HFF-Myc (cell line): ENCODE results near the gene ADAM19.

Experiments used
- DNase-seq: peaks from one replicate; pipeline ENCODE4 v3.0.0-alpha.2; 2011; ENCODE audit warnings: low read depth; ENCODE audit errors: extremely low read depth
- H3K4me3 ChIP-seq: replicated peaks from 2 replicates; pipeline ENCODE4 v1.5.1; 2011; ENCODE audit warnings: low read depth, mild to moderate bottlenecking, control low read depth, low read length
- CTCF ChIP-seq: IDR thresholded peaks from 2 replicates; pipeline ENCODE4 v1.5.1; 2012; ENCODE audit warnings: mild to moderate bottlenecking, low read depth, low read length, control low read depth; ENCODE audit errors: missing control alignments

ADAM19 gene

DNA sequence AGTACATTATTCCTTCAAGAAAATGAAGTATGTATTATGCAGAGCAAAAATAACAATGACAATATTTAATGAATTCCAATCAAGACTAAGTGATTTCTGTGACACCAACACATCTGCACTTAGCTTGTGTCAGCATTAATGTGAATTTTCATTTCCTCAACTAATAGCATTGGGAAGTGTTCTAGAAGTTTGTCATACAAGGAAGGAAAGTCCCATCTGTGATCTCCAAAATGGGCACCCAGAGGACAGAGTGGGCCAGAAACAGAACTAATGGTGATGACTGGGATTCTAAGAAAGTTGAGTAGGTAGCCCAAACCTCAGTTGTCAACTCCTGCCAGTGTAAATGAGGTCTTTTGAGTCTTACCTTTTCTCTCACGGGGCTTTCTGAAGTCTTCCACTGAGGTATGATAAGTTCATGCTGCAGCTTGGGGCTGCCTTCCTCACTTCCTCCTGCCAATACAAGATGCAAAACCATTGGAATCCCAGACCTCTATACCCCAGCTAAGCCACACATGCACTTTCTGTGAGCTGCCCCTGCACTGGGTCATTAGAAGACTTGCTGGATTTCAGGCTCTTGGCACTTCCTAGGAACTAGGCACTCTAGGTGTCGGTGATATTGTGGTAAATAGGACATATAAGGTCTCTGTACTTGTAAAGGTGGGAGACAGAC is 4.9 kb downstream of the ADAM19 start:
- no peak for DNase-seq
- no peak for TF ChIP-seq CTCF
- H3K4me3 ChIP-seq: no peak overlapping the region

- TF ChIP-seq CTCF: no peak
- no peak overlapping the region for H3K4me3 ChIP-seq
- no peak for DNase-seq
Measured at GRCh38 chr5:157568720-157569119, 6.9 kb downstream of the ADAM19 start.

DNA sequence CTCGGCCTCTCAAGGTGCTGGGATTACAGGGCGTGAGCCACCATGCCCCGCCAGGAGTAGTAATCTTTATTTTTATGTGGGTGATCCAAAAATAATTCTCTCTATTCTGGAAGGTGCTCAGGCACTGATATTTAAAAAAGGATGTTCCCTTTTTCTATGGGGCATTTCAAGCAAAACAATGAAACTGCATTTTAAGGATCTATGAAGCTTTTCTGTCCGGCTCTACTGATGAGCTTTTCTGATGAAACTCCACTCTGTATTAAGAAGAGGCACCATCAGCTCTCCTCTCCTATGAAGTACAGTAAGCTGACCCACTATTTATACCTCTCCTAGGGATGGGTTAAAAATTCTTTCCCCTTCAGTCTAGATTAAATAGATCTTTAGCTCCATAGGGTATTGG is 7.4 kb downstream of the ADAM19 start:
- no peak for DNase-seq
- no peak for TF ChIP-seq CTCF
- H3K4me3 ChIP-seq: no peak overlapping the region

DNA sequence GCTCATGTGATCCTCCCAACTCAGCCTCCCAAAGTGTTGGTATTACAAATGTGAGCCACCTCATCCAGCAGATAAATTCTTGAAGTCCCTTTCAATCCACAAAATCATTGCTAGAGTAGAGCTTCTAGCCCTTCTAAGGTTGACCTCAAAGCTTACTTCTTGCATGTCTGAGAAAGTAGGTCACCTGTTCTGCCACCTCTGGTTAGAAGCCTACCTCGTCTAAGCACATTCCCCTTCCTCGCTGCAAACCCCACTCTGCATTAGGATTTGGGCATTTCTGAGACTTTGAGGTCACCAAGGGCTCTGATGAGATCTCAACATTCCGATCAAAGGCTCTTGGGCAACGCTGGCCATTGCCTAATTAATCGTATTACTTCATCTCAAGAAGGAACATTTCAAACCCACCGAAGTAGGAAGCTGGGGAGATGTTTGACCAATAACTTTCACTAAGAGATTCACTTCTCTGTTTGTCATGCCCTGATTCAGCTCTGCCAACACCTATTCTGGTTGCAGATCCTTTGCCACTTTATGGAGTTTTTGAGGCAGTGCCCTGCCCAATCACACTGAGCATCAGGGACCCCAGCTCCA is 8.6 kb downstream of the ADAM19 start:
- no peak for DNase-seq
- TF ChIP-seq CTCF: no peak
- no peak overlapping the region for H3K4me3 ChIP-seq

DNA sequence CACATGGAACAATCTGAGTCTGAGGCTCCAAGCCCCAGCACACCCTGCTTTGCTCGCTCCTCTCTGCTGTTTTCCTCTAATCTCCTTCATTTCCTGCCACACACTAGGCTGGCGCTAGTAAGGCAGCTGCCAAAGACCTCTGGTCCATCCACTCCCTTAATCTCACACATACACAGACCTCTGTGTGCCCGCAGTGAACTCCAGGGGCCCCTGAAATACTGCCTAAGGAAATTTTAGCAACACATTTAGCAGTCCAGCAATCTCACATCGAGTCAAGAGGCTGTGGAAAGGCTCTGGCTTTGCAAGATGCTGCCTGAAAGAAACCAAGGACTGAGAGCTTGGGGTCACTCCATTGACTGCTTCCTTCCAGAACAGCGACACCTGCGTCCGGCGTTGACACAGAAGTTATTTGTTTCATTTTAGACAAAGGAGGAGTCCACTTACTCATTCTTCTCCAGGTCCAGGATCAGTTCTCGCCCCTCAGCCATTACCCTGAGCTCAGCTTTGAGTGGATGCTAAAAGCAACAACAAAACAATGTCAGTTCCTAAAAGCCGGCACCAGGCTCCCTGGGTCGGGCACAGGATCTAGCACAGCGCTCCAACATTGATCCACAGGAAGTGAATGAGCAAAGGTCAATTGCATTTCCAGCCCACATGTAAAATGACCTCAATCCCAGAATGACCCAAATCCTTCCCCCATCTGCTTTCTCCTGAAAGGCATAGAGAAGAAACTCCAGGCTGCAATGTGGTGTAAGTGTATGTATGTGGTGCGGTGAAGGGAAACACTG is 11.5 kb downstream of the ADAM19 start:
- TF ChIP-seq CTCF: no peak
- no peak overlapping the region for H3K4me3 ChIP-seq
- DNase-seq: no peak

DNA sequence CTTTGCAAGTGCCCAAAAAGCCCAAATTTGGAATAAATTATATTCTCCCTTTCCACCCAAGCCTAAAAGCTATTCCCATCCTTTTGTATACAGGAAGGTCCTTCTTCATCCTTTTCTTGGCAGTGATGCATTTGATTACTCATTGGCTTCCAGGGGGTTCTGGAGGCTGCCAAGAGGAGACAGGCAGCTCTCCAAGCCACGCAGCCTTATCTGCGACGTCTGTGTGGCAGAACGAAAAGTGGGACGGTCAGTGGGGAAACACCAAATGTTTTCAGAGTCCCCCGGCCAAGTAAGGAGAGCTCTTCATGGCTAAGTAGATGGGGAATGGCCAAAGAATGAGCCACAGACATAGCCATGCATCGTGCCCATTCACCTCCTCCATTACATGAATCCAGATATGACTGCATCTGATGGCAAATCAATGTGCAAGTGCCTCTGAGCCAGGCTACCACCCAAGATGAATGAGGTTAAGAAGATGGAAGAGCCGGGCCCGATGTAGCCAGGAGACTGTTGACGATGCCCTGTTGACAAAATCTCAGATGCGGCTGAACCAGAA is 12.1 kb downstream of the ADAM19 start:
- no peak overlapping the region for H3K4me3 ChIP-seq
- no peak for DNase-seq
- TF ChIP-seq CTCF: no peak
